Measurements from ENCODE around the gene KRTAP5-10.
A peak's percentile ranks its signal among the peaks of the same experiment; 100 is the strongest.
"Not testable (repeated sequence)": the region's sequence is repeated elsewhere in the genome, so short reads cannot be mapped to it uniquely, and the experiment has no call there.

KRTAP5-10 gene

DNA sequence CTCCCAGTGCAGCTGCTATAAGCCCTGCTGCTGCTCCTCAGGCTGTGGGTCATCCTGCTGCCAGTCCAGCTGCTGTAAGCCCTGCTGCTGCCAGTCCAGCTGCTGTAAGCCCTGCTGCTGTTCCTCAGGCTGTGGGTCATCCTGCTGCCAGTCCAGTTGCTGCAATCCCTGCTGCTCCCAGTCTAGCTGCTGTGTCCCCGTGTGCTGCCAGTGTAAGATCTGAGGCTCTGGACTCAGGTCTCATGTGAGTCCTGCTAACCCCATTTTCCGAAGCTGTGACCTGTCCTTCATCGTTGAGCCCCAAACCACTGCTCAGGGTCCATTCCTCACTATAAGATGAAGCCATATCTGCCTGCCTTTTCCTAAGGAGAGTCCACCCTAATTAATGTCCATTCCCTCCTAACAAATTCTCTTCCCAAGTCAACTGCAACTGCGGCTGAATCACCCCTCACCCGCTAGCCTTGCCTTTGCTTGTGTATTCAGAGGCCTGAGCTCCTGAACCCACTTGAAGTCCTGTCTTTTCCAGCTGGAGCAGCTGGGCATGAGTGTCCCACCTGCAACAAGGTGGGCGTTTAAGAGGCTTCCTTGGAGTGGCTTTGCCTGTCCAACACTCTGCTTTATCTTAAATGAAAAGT is 37.7 kb upstream of the KRTAP5-10 start:
- H3K27me3 Mint-ChIP-seq (ENCODE audit: low read depth, poor library complexity) = peaks cover 10% of the 10 kb centered on the region
- peak overlapping the region; percentile 29 for H3K27ac Mint-ChIP-seq
- peaks cover 32% of the 10 kb centered on the region for H3K4me1 Mint-ChIP-seq
- no peak for DNase-seq
- H3K9me3 Mint-ChIP-seq = peaks cover 6% of the 10 kb centered on the region
- TF ChIP-seq, protein P1, sequence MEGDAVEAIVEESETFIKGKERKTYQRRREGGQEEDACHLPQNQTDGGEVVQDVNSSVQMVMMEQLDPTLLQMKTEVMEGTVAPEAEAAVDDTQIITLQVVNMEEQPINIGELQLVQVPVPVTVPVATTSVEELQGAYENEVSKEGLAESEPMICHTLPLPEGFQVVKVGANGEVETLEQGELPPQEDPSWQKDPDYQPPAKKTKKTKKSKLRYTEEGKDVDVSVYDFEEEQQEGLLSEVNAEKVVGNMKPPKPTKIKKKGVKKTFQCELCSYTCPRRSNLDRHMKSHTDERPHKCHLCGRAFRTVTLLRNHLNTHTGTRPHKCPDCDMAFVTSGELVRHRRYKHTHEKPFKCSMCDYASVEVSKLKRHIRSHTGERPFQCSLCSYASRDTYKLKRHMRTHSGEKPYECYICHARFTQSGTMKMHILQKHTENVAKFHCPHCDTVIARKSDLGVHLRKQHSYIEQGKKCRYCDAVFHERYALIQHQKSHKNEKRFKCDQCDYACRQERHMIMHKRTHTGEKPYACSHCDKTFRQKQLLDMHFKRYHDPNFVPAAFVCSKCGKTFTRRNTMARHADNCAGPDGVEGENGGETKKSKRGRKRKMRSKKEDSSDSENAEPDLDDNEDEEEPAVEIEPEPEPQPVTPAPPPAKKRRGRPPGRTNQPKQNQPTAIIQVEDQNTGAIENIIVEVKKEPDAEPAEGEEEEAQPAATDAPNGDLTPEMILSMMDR (IDR thresholded peaks at IDR 0.05) = no peak
- no peak overlapping the region for H3K4me3 Mint-ChIP-seq
- H3K36me3 Mint-ChIP-seq (ENCODE audit: low read depth) = no peaks in the 10 kb centered on the region

DNA sequence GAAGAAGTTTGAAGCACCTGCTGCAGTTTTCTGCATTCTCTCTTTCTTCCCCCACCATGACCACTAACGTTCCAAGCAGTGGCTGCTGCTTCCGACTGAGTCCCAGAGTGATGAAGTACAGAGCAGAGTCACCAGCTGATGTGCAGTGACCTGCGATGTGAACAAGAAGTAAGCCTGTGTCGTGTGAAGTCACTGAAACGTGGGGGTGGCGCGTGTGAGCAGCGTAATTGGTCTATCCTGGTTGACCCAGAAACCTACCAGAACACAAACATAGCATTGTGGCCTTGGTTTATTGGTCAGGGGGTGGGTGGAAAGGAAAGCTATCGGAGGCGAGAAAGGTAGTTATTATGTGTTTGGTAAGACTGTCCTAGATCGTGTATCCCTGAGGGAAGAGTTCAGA is 34.8 kb upstream of the KRTAP5-10 start:
- peak overlapping the region; percentile 69 for H3K27ac Mint-ChIP-seq
- no peaks in the 10 kb centered on the region for H3K36me3 Mint-ChIP-seq (ENCODE audit: low read depth)
- no peak overlapping the region for H3K4me3 Mint-ChIP-seq
- no peaks in the 10 kb centered on the region for H3K9me3 Mint-ChIP-seq
- H3K27me3 Mint-ChIP-seq (ENCODE audit: low read depth, poor library complexity) = peaks cover 8% of the 10 kb centered on the region
- TF ChIP-seq, protein P1 (IDR thresholded peaks at IDR 0.05) = no peak
- peaks cover 41% of the 10 kb centered on the region for H3K4me1 Mint-ChIP-seq
- no peak for DNase-seq

DNA sequence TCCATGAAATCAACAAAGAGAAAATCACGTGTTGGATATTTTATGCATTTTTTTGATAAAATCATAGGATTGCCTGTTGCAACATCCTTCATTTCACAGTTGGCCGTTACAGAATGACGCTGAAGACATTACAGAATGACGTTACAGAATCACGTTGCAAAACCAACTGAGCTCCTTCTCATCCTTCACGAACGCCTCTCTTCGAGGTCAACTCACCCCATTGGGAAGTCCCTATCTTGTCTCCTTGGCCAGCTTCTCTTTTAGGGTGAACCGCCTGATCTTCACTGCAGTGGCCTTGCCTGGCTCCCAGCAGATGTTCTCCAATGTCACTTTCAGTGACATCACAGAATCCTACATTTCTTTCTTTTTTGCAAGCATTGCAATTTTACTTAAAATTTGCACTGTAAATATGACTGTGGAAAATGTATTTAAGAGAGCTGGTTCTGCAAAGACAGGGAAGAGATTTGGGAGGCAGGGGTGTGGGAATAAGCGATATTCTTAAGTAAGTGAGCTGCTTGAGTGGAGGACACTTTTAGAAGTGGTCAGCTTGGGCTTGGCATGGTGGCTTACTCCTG is 33.2 kb upstream of the KRTAP5-10 start:
- Mint-ChIP-seq H3K4me1 (peaks cover 41% of the 10 kb centered on the region), H3K4me3 (no peak overlapping the region), H3K9me3 (no peaks in the 10 kb centered on the region), H3K27me3 (ENCODE audit: low read depth, poor library complexity) (peaks cover 10% of the 10 kb centered on the region), H3K27ac (no peak overlapping the region), H3K36me3 (ENCODE audit: low read depth) (no peaks in the 10 kb centered on the region)
- TF ChIP-seq, protein P1 (IDR thresholded peaks at IDR 0.05) = no peak
- DNase-seq = no peak

DNA sequence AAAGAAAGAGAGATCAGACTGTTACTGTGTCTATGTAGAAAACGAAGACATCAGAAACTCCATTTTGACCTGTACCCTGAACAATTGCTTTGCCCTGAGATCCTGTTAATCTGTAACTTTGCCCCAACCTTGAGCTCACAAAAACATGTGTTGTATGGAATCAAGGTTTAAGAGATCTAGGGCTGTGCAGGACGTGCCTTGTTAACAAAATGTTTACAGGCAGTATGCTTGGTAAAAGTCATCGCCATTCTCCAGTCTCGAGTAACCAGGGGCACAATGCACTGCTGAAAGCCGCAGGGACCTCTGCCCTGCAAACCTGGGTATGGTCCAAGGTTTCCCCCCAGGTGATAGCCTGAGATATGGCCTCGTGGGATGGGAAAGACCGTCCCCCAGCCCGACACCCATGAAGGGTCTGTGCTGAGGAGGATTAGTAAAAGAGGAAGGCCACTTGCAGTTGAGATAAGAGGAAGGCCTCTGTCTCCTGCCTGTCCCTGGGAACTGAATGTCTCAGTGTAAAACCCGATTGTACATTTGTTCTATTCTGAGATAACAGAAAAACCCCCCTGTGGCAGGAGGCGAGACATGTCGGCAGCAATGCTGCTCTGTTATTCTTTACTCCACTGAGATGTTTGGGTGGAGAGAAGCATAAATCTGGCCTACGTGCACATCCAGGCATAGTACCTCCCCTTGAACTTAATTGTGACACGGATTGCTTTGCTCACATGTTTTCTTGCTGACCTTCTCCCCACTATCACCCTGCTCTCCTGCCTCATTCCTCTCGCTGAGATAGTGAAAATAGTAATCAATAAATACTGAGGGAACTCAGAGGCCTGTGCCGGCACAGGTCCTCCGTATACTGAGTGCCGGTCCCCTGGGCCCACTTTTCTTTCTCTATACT is 30.4 kb upstream of the KRTAP5-10 start:
- H3K27ac Mint-ChIP-seq = peak overlapping the region; percentile 29
- H3K36me3 Mint-ChIP-seq (ENCODE audit: low read depth); DNase-seq; H3K27me3 Mint-ChIP-seq (ENCODE audit: low read depth, poor library complexity); H3K4me3 Mint-ChIP-seq; H3K9me3 Mint-ChIP-seq: not testable (repeated sequence)
- H3K4me1 Mint-ChIP-seq = peaks cover 46% of the 10 kb centered on the region

DNA sequence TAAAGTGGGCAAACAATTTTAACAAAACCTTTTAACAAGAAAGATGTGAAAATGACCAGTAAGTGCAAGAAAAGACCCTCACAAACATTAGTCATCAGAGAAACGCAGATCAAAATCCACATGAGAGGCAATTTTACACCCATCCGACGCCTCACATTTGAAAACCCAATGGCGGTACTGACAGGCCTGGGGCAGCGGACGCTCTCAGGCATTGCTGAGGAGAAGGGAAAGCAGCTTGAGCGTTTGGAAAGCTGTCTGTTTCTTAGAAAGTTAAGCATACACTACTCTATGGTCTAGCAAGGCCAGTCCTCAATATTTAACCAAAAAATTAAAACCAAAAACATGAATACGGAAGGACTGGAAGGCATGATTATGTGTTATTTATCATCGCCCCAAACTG is 29.5 kb upstream of the KRTAP5-10 start:
- Mint-ChIP-seq H3K27ac (no peak overlapping the region), H3K4me3 (no peak overlapping the region), H3K27me3 (ENCODE audit: low read depth, poor library complexity) (peaks cover 7% of the 10 kb centered on the region), H3K9me3 (peaks cover 3% of the 10 kb centered on the region), H3K4me1 (peaks cover 40% of the 10 kb centered on the region), H3K36me3 (ENCODE audit: low read depth) (no peaks in the 10 kb centered on the region)
- TF ChIP-seq, protein P1 (IDR thresholded peaks at IDR 0.05) = no peak
- no peak for DNase-seq

DNA sequence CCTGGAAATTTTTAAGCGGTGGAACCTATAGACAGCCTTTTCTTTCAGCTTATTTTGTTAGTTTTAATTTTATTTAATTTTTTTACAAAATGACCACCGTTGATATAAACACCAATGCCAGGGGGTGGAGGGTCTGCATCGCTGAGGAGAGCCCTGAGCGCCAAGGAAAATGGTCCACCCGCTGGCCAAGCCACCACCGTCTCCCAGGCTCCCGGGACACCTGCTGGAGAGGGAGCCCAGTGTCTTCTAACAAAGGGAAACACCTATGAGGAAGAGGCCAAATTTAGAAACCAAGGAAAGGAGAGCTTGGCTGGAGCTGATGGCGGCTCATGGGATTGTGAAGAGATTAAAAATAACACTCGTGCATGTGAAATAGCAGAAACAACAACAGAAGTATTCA is 27.8 kb upstream of the KRTAP5-10 start:
- H3K27ac Mint-ChIP-seq = peak overlapping the region; percentile 51
- TF ChIP-seq, protein P1 (IDR thresholded peaks at IDR 0.05) = no peak
- peaks cover 12% of the 10 kb centered on the region for H3K9me3 Mint-ChIP-seq
- no peaks in the 10 kb centered on the region for H3K36me3 Mint-ChIP-seq (ENCODE audit: low read depth)
- DNase-seq = no peak
- H3K4me3 Mint-ChIP-seq = no peak overlapping the region
- peaks cover 7% of the 10 kb centered on the region for H3K27me3 Mint-ChIP-seq (ENCODE audit: low read depth, poor library complexity)
- H3K4me1 Mint-ChIP-seq = peaks cover 36% of the 10 kb centered on the region

DNA sequence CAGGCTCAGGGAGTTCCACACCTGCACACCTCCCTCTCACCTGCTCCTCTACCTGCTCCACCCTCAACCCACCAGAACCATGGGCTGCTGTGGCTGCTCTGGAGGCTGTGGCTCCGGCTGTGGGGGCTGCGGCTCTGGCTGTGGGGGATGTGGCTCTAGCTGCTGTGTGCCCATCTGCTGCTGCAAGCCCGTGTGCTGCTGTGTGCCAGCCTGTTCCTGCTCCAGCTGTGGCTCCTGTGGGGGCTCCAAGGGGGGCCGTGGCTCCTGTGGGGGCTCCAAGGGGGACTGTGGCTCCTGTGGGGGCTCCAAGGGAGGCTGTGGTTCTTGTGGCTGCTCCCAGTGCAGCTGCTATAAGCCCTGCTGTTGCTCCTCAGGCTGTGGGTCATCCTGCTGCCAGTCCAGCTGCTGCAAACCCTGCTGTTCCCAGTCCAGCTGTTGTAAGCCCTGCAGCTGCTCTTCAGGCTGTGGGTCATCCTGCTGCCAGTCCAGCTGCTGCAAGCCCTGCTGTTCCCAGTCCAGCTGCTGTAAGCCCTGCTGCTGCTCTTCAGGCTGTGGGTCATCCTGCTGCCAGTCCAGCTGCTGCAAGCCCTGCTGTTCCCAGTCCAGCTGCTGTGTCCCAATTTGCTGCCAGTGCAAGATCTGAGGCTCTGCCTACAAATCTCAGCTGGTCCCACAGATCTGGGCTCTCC is 27.2 kb upstream of the KRTAP5-10 start, which contains the start of gene KRTAP5-8:
Gene KRTAP5-8 (plus strand): TSS at position 49 of the 689 bp plus-strand sequence. CDS start 31 bp downstream, at position 80.
- Mint-ChIP-seq H3K4me1 (peaks cover 38% of the 10 kb centered on the region), H3K9me3 (peaks cover 12% of the 10 kb centered on the region), H3K27ac (peak within 1 kb of the TSS; percentile 51)
- not testable (repeated sequence) for H3K36me3 Mint-ChIP-seq (ENCODE audit: low read depth); H3K4me3 Mint-ChIP-seq; DNase-seq; H3K27me3 Mint-ChIP-seq (ENCODE audit: low read depth, poor library complexity)

Measured in nephron progenitor cell (in vitro differentiated cells).